ENCODE results near the gene KRTAP5-3.

- TF ChIP-seq FOSL2 (IDR thresholded peaks at IDR 0.05) (no peak), FOSL2 (CRISPR knock-in tag; IDR thresholded peaks at IDR 0.05) (no peak), POLR2A (IDR thresholded peaks at IDR 0.05; ENCODE audit: low read length) (no peak), MAFK (IDR thresholded peaks at IDR 0.05; ENCODE audit: partially characterized antibody) (no peak), CHD2 (IDR thresholded peaks at IDR 0.05; ENCODE audit: low read length, partially characterized antibody) (no peak)
These were observed 22.9 kb upstream of the KRTAP5-3 start for GRCh38 chr11:1631066-1631568.

Data from A549 (cell line).